GM12878 (cell line): ENCODE results near the gene ATP6V1C2. TPM values are rescaled to one million over a fixed set of nuclear protein-coding genes. Genes with fewer than 3 reads are reported as not detected.

Experiments
- CEBPZ ChIP-seq: fragments of 150-350 bp; IDR thresholded peaks from 2 replicates; pipeline ENCODE4 v1.6.1; 2016; ENCODE audit warnings: low read depth, low read length
- HCFC1 ChIP-seq: fragments of 150-350 bp; IDR thresholded peaks from 2 replicates; pipeline ENCODE4 v1.6.1; 2014; ENCODE audit warnings: low read length
- MTA2 ChIP-seq: fragments of 450-650 bp; IDR thresholded peaks from 2 replicates; pipeline ENCODE4 v1.6.1; 2016; ENCODE audit warnings: low read depth, mild to moderate bottlenecking, moderate library complexity
- MTA3 ChIP-seq: IDR thresholded peaks from 2 replicates; pipeline ENCODE4 v1.6.1; 2012; ENCODE audit warnings: low read length, inconsistent platforms, borderline replicate concordance
- TAF1 ChIP-seq: IDR thresholded peaks from 2 replicates; pipeline ENCODE4 v1.6.1; 2011; ENCODE audit warnings: mild to moderate bottlenecking, low read depth, low read length, borderline replicate concordance
- TCF7 ChIP-seq: IDR thresholded peaks from 2 replicates; pipeline ENCODE4 v1.6.1; 2014; ENCODE audit warnings: antibody characterized with exemption, borderline replicate concordance
- YBX1 ChIP-seq: fragments of 450-650 bp; IDR thresholded peaks from 2 replicates; pipeline ENCODE4 v1.6.1; 2016; ENCODE audit warnings: antibody characterized with exemption
- ZZZ3 ChIP-seq: IDR thresholded peaks from 2 replicates; pipeline ENCODE4 v1.6.1; 2011; ENCODE audit warnings: low read depth; ENCODE audit not compliant: control insufficient read depth, insufficient read length
- polyA plus RNA-seq, 11 experiments: library from polyadenylated mRNA; depleted of rRNA in 4 of 11; unstranded in 6 of 11; stranded (reverse) in 5 of 11; fragments of >200 nt; fragmentation: Nextera tagmentation in 4 of 11; fragmentation: Illumina TruSeq in 1 of 11; extraction: Ambion mirVana in 4 of 11; extraction: Trizol in 1 of 11; gene quantifications; 1 replicate in 1 of 11; 2 replicates in 10 of 11; pipeline versions ENCODE4 v1.2.1 to v1.2.3, GENCODE V29; 2011 to 2016; ENCODE audit warnings: inconsistent platforms in 2 of 11, missing spikeins in 2 of 11, low read depth in 1 of 11
- total RNA-seq, 4 experiments: library from RNA; depleted of rRNA in 3 of 4; stranded (reverse); fragments of >200 nt in 3 of 4; fragmentation: Illumina TruSeq in 1 of 4; extraction: Trizol in 1 of 4; gene quantifications; 2 replicates each; pipeline versions ENCODE4 v1.2.1 to v1.2.3, GENCODE V29; 2013 to 2021

The ATP6V1C2 gene
- total and polyA plus RNA-seq, 10 of the 15 experiments (the other 5 are each of a cell fraction or from before 2014, with no cell fraction given), result 0.04 to 1.5 (median 0.24) TPM; not detected in 1

DNA sequence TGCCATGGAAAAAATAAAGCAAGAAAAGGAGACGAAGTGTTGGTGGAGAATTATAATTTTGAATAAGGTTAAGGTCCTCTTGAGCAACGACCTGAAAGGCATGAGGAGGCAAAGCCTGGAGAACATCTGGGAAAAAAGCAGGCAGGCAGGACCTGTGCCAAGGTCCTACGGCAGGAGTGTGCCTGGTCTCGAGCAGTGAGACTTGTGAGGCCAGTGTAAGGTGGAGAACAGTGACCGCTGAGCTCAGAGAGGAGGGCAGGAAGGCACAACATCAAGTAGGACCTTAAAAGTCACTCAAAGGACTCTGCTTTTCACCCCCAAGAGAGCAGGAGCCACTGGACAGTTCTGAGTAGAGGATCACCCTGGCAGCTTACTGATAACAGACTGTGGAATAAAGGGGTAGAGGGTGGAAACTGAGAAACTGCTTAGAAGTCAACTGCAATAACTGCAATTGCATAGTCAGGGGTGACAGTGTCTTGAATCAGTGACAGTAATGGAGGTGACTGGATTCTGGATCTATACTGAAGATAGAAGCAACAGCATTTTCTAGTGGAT is 35.2 kb upstream of the ATP6V1C2 start (continued):
- TF ChIP-seq CEBPZ, result no peak
- TF ChIP-seq MTA2, result no peak
- TF ChIP-seq TCF7, result no peak
- no peak for TF ChIP-seq HCFC1
- TF ChIP-seq TAF1, result no peak
- no peak for TF ChIP-seq MTA3
- no peak for TF ChIP-seq YBX1
- no peak for TF ChIP-seq ZZZ3
